ENCODE results near the gene SMG9.

The SMG9 gene

GRCh38 chr19:43697295-43697694 lies 57.5 kb downstream of the SMG9 start:
- no peak for DNase-seq (ENCODE audit: extremely low read depth, low read depth)
- no peak for TF ChIP-seq CTCF (IDR thresholded peaks at IDR 0.05; ENCODE audit: low read depth, low read length)

- TF ChIP-seq CTCF (IDR thresholded peaks at IDR 0.05; ENCODE audit: low read depth, low read length) = no peak
- no peak for DNase-seq (ENCODE audit: extremely low read depth, low read depth)
These were observed 58.6 kb downstream of the SMG9 start for GRCh38 chr19:43695985-43696704.

- no peak for DNase-seq (ENCODE audit: extremely low read depth, low read depth)
- no peak for TF ChIP-seq CTCF (IDR thresholded peaks at IDR 0.05; ENCODE audit: low read depth, low read length)
These were observed 60.2 kb downstream of the SMG9 start for GRCh38 chr19:43694553-43694952.

- DNase-seq (ENCODE audit: extremely low read depth, low read depth) = no peak
These were observed 61.9 kb downstream of the SMG9 start for GRCh38 chr19:43692877-43693276.

GRCh38 chr19:43692385-43692784 lies 62.4 kb downstream of the SMG9 start:
- DNase-seq (ENCODE audit: extremely low read depth, low read depth) = no peak
- TF ChIP-seq CTCF (IDR thresholded peaks at IDR 0.05; ENCODE audit: low read depth, low read length) = no peak

More at GRCh38 chr19:43692877-43693276, 61.9 kb downstream of the SMG9 start:
- no peak for TF ChIP-seq CTCF (IDR thresholded peaks at IDR 0.05; ENCODE audit: low read depth, low read length)

- no peak for DNase-seq (ENCODE audit: extremely low read depth, low read depth)
- TF ChIP-seq CTCF (IDR thresholded peaks at IDR 0.05; ENCODE audit: low read depth, low read length) = no peak
These were observed 63.0 kb downstream of the SMG9 start for GRCh38 chr19:43691755-43692154.

GRCh38 chr19:43690890-43691289 lies 63.9 kb downstream of the SMG9 start:
- DNase-seq (ENCODE audit: extremely low read depth, low read depth) = no peak
- no peak for TF ChIP-seq CTCF (IDR thresholded peaks at IDR 0.05; ENCODE audit: low read depth, low read length)

Data from AG09319 (cell line).